CD4-positive, alpha-beta T cell treated with Interleukin-2 at 100 ng/mL for 4 hours (primary cell): ENCODE measurements around the gene PCCA.
"Not testable (repeated sequence)": the region's sequence is repeated elsewhere in the genome, so short reads cannot be mapped to it uniquely, and the experiment has no call there.

ENCODE experiments used
- DNase-seq: peaks from one replicate; pipeline ENCODE4 v3.0.0-alpha.2; 2020; ENCODE audit warnings: low spot score

Gene PCCA

GRCh38 chr13:100545684-100546061, 456.8 kb downstream of the PCCA start:
- DNase-seq = no peak

GRCh38 chr13:100546713-100547405, 458.0 kb downstream of the PCCA start:
- no peak for DNase-seq

GRCh38 chr13:100547791-100548201, 458.9 kb downstream of the PCCA start:
- DNase-seq = no peak

GRCh38 chr13:100549316-100549715, 460.4 kb downstream of the PCCA start:
- DNase-seq = no peak

GRCh38 chr13:100552755-100553154, 463.9 kb downstream of the PCCA start:
- no peak for DNase-seq

- DNase-seq = no peak
These were observed 471.0 kb downstream of the PCCA start for GRCh38 chr13:100559886-100560285.

GRCh38 chr13:100560498-100561157, 471.7 kb downstream of the PCCA start:
- no peak for DNase-seq

GRCh38 chr13:100561158-100561499, 472.2 kb downstream of the PCCA start:
- no peak for DNase-seq

GRCh38 chr13:100561599-100562204, 472.8 kb downstream of the PCCA start:
- DNase-seq = no peak

- DNase-seq = no peak
These were observed 474.9 kb downstream of the PCCA start for GRCh38 chr13:100563779-100564178.

- no peak for DNase-seq
These were observed 475.7 kb downstream of the PCCA start for GRCh38 chr13:100564444-100565223.

- DNase-seq = no peak
These were observed 476.4 kb downstream of the PCCA start for GRCh38 chr13:100565286-100565685.

GRCh38 chr13:100566543-100566942, 477.6 kb downstream of the PCCA start:
- DNase-seq = no peak

GRCh38 chr13:100573121-100573520, 484.2 kb downstream of the PCCA start:
- peak; percentile 80 for DNase-seq

GRCh38 chr13:100577239-100577638, 488.3 kb downstream of the PCCA start:
- DNase-seq = not testable (repeated sequence)
